Cardiac muscle cell (in vitro differentiated cells and primary cell): Measurements from ENCODE around the gene TSBP1. TPM values are rescaled to one million over a fixed set of nuclear protein-coding genes. Genes with fewer than 3 reads are reported as not detected.
A peak's percentile ranks its signal among the peaks of the same experiment; 100 is the strongest.

Experiments
- DNase-seq, 2 donors: peaks; one replicate each; pipeline versions ENCODE4 v3.0.0 to v3.0.0-alpha.2; 2010 to 2017; ENCODE audit warnings: low read depth in 1 of 2, low spot score in 1 of 2
- H3K27ac ChIP-seq: fragments of 200-600 bp; sonication (generic); 2 replicates; pipeline ENCODE4 v1.5.1; 2016
- H3K27me3 ChIP-seq: fragments of 200-600 bp; sonication (generic); 2 replicates; pipeline ENCODE4 v1.6.0; 2016; ENCODE audit warnings: control low read depth
- H3K36me3 ChIP-seq: fragments of 200-600 bp; sonication (generic); 2 replicates; pipeline ENCODE4 v1.5.1; 2016; ENCODE audit warnings: control low read depth
- H3K4me1 ChIP-seq: fragments of 200-600 bp; sonication (generic); 2 replicates; pipeline ENCODE4 v1.8.1; 2017; ENCODE audit warnings: low read depth, mild to moderate bottlenecking, mixed run types
- H3K4me3 ChIP-seq: fragments of 200-600 bp; sonication (generic); 2 replicates; pipeline ENCODE4 v1.5.1; 2016; ENCODE audit warnings: mild to moderate bottlenecking
- H3K9me3 ChIP-seq: fragments of 200-600 bp; sonication (generic); 2 replicates; pipeline ENCODE4 v1.5.1; 2017; ENCODE audit warnings: low read depth, mild to moderate bottlenecking, control low read depth
- CTCF ChIP-seq: IDR thresholded peaks from 2 replicates; pipeline ENCODE4 v1.5.1; 2012; ENCODE audit warnings: low read depth, mild to moderate bottlenecking, low read length
- polyA plus RNA-seq: library from polyadenylated mRNA; unstranded; fragments of >200 nt; fragmentation: Nextera tagmentation; extraction: Ambion mirVana; gene quantifications from 2 replicates; pipeline ENCODE4 v1.2.1, GENCODE V29; 2016
- total RNA-seq: library from RNA; depleted of rRNA; stranded (reverse); fragments of >200 nt; gene quantifications from 2 replicates; pipeline ENCODE4 v1.2.3, GENCODE V29; 2016

The TSBP1 gene
- total and polyA plus RNA-seq, 2 experiments from 2014 or later, result not detected

GRCh38 chr6:32353348-32353747 is 18.4 kb downstream of the TSBP1 start:
- H3K27ac ChIP-seq, result no peak overlapping the region
- no peak for TF ChIP-seq CTCF
- H3K4me1 ChIP-seq, result no peaks in the 10 kb centered on the region
- no peaks in the 10 kb centered on the region for H3K9me3 ChIP-seq
- H3K4me3 ChIP-seq, result no peak overlapping the region
- H3K27me3 ChIP-seq, result no peaks in the 10 kb centered on the region
- no peaks in the 10 kb centered on the region for H3K36me3 ChIP-seq
- DNase-seq, result no peak

DNA sequence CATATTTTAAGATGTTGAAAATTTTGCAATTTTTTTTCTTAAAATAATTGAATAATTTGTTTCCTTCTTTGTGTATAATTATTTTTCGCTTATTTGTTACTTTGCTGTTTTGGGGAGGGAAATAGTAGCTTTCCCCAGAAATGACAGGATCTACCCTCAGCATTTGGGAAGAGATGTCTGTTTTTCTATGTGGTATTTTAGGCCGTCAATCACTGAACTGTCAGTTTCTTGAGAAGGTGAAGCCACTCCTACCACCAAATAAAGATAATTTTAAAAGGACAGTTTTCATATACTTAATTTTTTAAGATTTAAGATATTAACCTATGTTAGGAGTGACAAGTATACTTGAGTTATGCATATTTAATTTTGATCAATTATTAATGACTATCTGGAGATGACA is 31.5 kb downstream of the TSBP1 start:
- Histone ChIP-seq H3K27ac (no peak overlapping the region), H3K36me3 (no peaks in the 10 kb centered on the region), H3K4me3 (no peak overlapping the region), H3K9me3 (no peaks in the 10 kb centered on the region), H3K4me1 (no peaks in the 10 kb centered on the region), H3K27me3 (no peaks in the 10 kb centered on the region)
- no peak for DNase-seq
- TF ChIP-seq CTCF, result no peak

GRCh38 chr6:32337186-32337805 is 34.4 kb downstream of the TSBP1 start:
- no peak overlapping the region for H3K4me3 ChIP-seq
- H3K27ac ChIP-seq, result no peak overlapping the region
- TF ChIP-seq CTCF, result no peak
- H3K27me3 ChIP-seq, result no peaks in the 10 kb centered on the region
- no peaks in the 10 kb centered on the region for H3K4me1 ChIP-seq
- no peaks in the 10 kb centered on the region for H3K36me3 ChIP-seq
- no peak for DNase-seq
- no peaks in the 10 kb centered on the region for H3K9me3 ChIP-seq

GRCh38 chr6:32332433-32332832 is 39.3 kb downstream of the TSBP1 start:
- Histone ChIP-seq H3K4me1 (no peaks in the 10 kb centered on the region), H3K4me3 (no peak overlapping the region), H3K27ac (no peak overlapping the region), H3K9me3 (no peaks in the 10 kb centered on the region), H3K36me3 (no peaks in the 10 kb centered on the region), H3K27me3 (no peaks in the 10 kb centered on the region)
- peak in 1 of 2 donors; percentile 8 for DNase-seq
- TF ChIP-seq CTCF, result no peak

GRCh38 chr6:32329141-32329540 is 42.6 kb downstream of the TSBP1 start:
- no peak for TF ChIP-seq CTCF
- no peaks in the 10 kb centered on the region for H3K27me3 ChIP-seq
- no peak overlapping the region for H3K27ac ChIP-seq
- no peaks in the 10 kb centered on the region for H3K4me1 ChIP-seq
- H3K9me3 ChIP-seq, result no peaks in the 10 kb centered on the region
- H3K4me3 ChIP-seq, result no peak overlapping the region
- no peaks in the 10 kb centered on the region for H3K36me3 ChIP-seq
- no peak for DNase-seq
